Measurements from ENCODE around the gene ACAT2. TPM values are rescaled to one million over a fixed set of nuclear protein-coding genes. Genes with fewer than 3 reads are reported as not detected.

Gene ACAT2
- total RNA-seq, 2 experiments from 2014 or later = 21.4 to 25.8 TPM

DNA sequence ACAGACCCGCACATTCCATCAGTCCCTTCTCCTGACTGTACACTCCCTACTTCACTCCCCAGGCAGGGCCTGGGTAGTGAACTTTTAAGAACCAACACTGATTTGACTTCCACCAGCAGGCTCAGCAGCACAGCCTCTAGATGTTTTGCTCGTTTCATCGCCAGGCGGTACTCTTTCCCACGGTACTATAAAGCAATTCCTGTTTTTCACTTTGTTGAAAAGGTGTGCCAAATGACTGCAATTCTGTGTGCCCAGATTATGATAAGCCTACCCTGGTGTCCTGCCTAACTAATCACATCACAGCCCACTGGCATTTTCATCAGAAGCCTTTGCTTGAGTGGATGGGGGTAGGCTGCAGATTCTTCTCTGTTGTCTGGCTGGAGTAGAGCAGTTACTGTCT lies 47.4 kb upstream of the ACAT2 start:
- Mint-ChIP-seq H3K36me3 (ENCODE audit: low read depth) (no peaks in the 10 kb centered on the region), H3K27ac (no peak overlapping the region), H3K4me1 (ENCODE audit: low read depth) (no peaks in the 10 kb centered on the region), H3K27me3 (no peaks in the 10 kb centered on the region), H3K4me3 (no peak overlapping the region), H3K9me3 (no peaks in the 10 kb centered on the region)
- intact Hi-C loops (cut with DNase I, micrococcal nuclease) = no loop called here
- no peaks in the 10 kb centered on the region for H3K9me3 ChIP-seq (ENCODE audit: control insufficient read depth in 1 of 2, insufficient read depth in 1 of 2, low read length in 2 of 2)
- H3K4me1 ChIP-seq (ENCODE audit: insufficient read depth, low read length) = no peaks in the 10 kb centered on the region
- CTCF ChIA-PET = no interaction called here
- H3K4me3 ChIP-seq (ENCODE audit: low read length) = no peak overlapping the region
- no peaks in the 10 kb centered on the region for H3K36me3 ChIP-seq (ENCODE audit: insufficient read depth, low read length)
- no peaks in the 10 kb centered on the region for H3K27me3 ChIP-seq (ENCODE audit: control insufficient read depth in 1 of 2, insufficient read depth in 2 of 2, low read length in 2 of 2)
- no peak overlapping the region for H3K27ac ChIP-seq (ENCODE audit: low read depth in 1 of 2, low read length in 2 of 2)
- POLR2A ChIA-PET = no interaction called here
- ATAC-seq (ENCODE audit: poor library complexity) = no peak
- TF ChIP-seq CTCF (IDR thresholded peaks at IDR 0.05) = no peak
- DNase-seq = no peak

GRCh38 chr6:159715166-159715565 lies 46.7 kb upstream of the ACAT2 start:
- no peaks in the 10 kb centered on the region for H3K9me3 Mint-ChIP-seq
- H3K4me3 Mint-ChIP-seq = no peak overlapping the region
- H3K9me3 ChIP-seq (ENCODE audit: control insufficient read depth in 1 of 2, insufficient read depth in 1 of 2, low read length in 2 of 2) = no peaks in the 10 kb centered on the region
- H3K4me3 ChIP-seq (ENCODE audit: low read length) = no peak overlapping the region
- H3K4me1 ChIP-seq (ENCODE audit: insufficient read depth, low read length) = no peaks in the 10 kb centered on the region
- ChIA-PET CTCF (no interaction called here), POLR2A (interaction anchor here (1.1 kb wide), 1 partner anchor 21 kb away, joined by 6 read pairs; no protein-coding TSS in a partner anchor)
- H3K4me1 Mint-ChIP-seq (ENCODE audit: low read depth) = no peaks in the 10 kb centered on the region
- H3K27me3 Mint-ChIP-seq = no peaks in the 10 kb centered on the region
- DNase-seq (no peak), ATAC-seq (ENCODE audit: poor library complexity) (no peak)
- intact Hi-C loops (cut with DNase I, micrococcal nuclease) = no loop called here
- no peak for TF ChIP-seq CTCF (IDR thresholded peaks at IDR 0.05)
- H3K36me3 Mint-ChIP-seq (ENCODE audit: low read depth) = no peaks in the 10 kb centered on the region
- H3K27ac Mint-ChIP-seq = no peak overlapping the region
- no peaks in the 10 kb centered on the region for H3K36me3 ChIP-seq (ENCODE audit: insufficient read depth, low read length)
- H3K27me3 ChIP-seq (ENCODE audit: control insufficient read depth in 1 of 2, insufficient read depth in 2 of 2, low read length in 2 of 2) = no peaks in the 10 kb centered on the region
- no peak overlapping the region for H3K27ac ChIP-seq (ENCODE audit: low read depth in 1 of 2, low read length in 2 of 2)

GRCh38 chr6:159715605-159716004 lies 46.2 kb upstream of the ACAT2 start:
- no peak for DNase-seq
- peaks cover 4% of the 10 kb centered on the region for H3K4me1 Mint-ChIP-seq (ENCODE audit: low read depth)
- CTCF ChIA-PET = no interaction called here

More at GRCh38 chr6:159715605-159716004, 46.2 kb upstream of the ACAT2 start:
- Mint-ChIP-seq H3K36me3 (ENCODE audit: low read depth) (no peaks in the 10 kb centered on the region), H3K4me3 (no peak overlapping the region), H3K9me3 (no peaks in the 10 kb centered on the region), H3K27me3 (no peaks in the 10 kb centered on the region), H3K27ac (no peak overlapping the region)
- H3K27me3 ChIP-seq (ENCODE audit: control insufficient read depth in 1 of 2, insufficient read depth in 2 of 2, low read length in 2 of 2) = no peaks in the 10 kb centered on the region
- no peak for ATAC-seq (ENCODE audit: poor library complexity)
- intact Hi-C loops (cut with DNase I, micrococcal nuclease) = no loop called here
- H3K4me1 ChIP-seq (ENCODE audit: insufficient read depth, low read length) = no peaks in the 10 kb centered on the region
- POLR2A ChIA-PET = interaction anchor here (1.1 kb wide), 1 partner anchor 21 kb away, joined by 6 read pairs; no protein-coding TSS in a partner anchor
- H3K27ac ChIP-seq (ENCODE audit: low read depth in 1 of 2, low read length in 2 of 2) = no peak overlapping the region
- TF ChIP-seq CTCF (IDR thresholded peaks at IDR 0.05) = no peak
- no peaks in the 10 kb centered on the region for H3K9me3 ChIP-seq (ENCODE audit: control insufficient read depth in 1 of 2, insufficient read depth in 1 of 2, low read length in 2 of 2)
- no peaks in the 10 kb centered on the region for H3K36me3 ChIP-seq (ENCODE audit: insufficient read depth, low read length)
- H3K4me3 ChIP-seq (ENCODE audit: low read length) = no peak overlapping the region

All from CD4-positive, alpha-beta T cell (primary cell).